Activated T-cell treated with anti-CD3 and anti-CD28 coated beads for 1 hour (primary cell): Measurements from ENCODE around the gene PPP1R9A.

Source experiments
- DNase-seq: peaks from one replicate; pipeline ENCODE4 v3.0.0-alpha.2; 2020; ENCODE audit warnings: low read depth

PPP1R9A gene

GRCh38 chr7:94909179-94909466 is 1.7 kb downstream of the PPP1R9A start:
- DNase-seq: no peak

- DNase-seq: no peak
These were observed 4.7 kb downstream of the PPP1R9A start for GRCh38 chr7:94912085-94912484.

- DNase-seq: no peak
These were observed 6.0 kb downstream of the PPP1R9A start for GRCh38 chr7:94913391-94913790.

GRCh38 chr7:94921911-94922310 is 14.5 kb downstream of the PPP1R9A start:
- DNase-seq: no peak

GRCh38 chr7:94922457-94922856 is 15.1 kb downstream of the PPP1R9A start:
- DNase-seq: no peak

- DNase-seq: no peak
These were observed 16.0 kb downstream of the PPP1R9A start for GRCh38 chr7:94923412-94923811.

GRCh38 chr7:94928168-94928707 is 20.8 kb downstream of the PPP1R9A start:
- no peak for DNase-seq

- DNase-seq: no peak
These were observed 26.0 kb downstream of the PPP1R9A start for GRCh38 chr7:94933256-94933990.

- DNase-seq: no peak
These were observed 32.0 kb downstream of the PPP1R9A start for GRCh38 chr7:94939395-94939794.

GRCh38 chr7:94940241-94940640 is 32.8 kb downstream of the PPP1R9A start:
- DNase-seq: no peak

GRCh38 chr7:94941844-94942632 is 34.6 kb downstream of the PPP1R9A start:
- DNase-seq: no peak

GRCh38 chr7:94943134-94943533 is 35.7 kb downstream of the PPP1R9A start:
- no peak for DNase-seq

GRCh38 chr7:94949532-94949931 is 42.1 kb downstream of the PPP1R9A start:
- DNase-seq: no peak

- no peak for DNase-seq
These were observed 48.4 kb downstream of the PPP1R9A start for GRCh38 chr7:94955807-94956206.

GRCh38 chr7:94957061-94957460 is 49.7 kb downstream of the PPP1R9A start:
- DNase-seq: no peak

- DNase-seq: no peak
These were observed 55.3 kb downstream of the PPP1R9A start for GRCh38 chr7:94962661-94963060.

GRCh38 chr7:94969434-94970084 is 62.2 kb downstream of the PPP1R9A start:
- no peak for DNase-seq

GRCh38 chr7:94970085-94970576 is 62.7 kb downstream of the PPP1R9A start:
- DNase-seq: no peak

GRCh38 chr7:94971051-94971867 is 63.9 kb downstream of the PPP1R9A start:
- no peak for DNase-seq

- DNase-seq: no peak
These were observed 64.9 kb downstream of the PPP1R9A start for GRCh38 chr7:94972296-94972695.

- no peak for DNase-seq
These were observed 66.5 kb downstream of the PPP1R9A start for GRCh38 chr7:94973844-94974243.

GRCh38 chr7:94974423-94974822 is 67.0 kb downstream of the PPP1R9A start:
- DNase-seq: no peak
